MM.1S (cell line): Measurements from ENCODE around the gene LOXL4.

Source experiments
- DNase-seq: peaks from one replicate; pipeline ENCODE4 v3.0.0-alpha.2; 2015
- H2AFZ ChIP-seq: fragments of 300-600 bp; sonication (generic); 2 replicates; pipeline ENCODE4 v1.6.0; 2016; ENCODE audit warnings: antibody characterized with exemption, low read length
- H3F3A ChIP-seq: fragments of 300-600 bp; sonication (generic); 2 replicates; pipeline ENCODE4 v1.6.1; 2016; ENCODE audit warnings: mild to moderate bottlenecking, antibody characterized with exemption, low read length, moderate library complexity, mixed read lengths; ENCODE audit not compliant: insufficient read depth
- H3K27ac ChIP-seq: fragments of 300-600 bp; sonication (generic); 2 replicates; pipeline ENCODE4 v1.5.1; 2016; ENCODE audit warnings: mild to moderate bottlenecking, low read length
- H3K27me3 ChIP-seq: fragments of 300-600 bp; sonication (generic); replicated peaks from 2 replicates; pipeline ENCODE4 v1.6.0; 2016; ENCODE audit warnings: low read length; ENCODE audit not compliant: insufficient read depth
- H3K36me3 ChIP-seq: fragments of 300-600 bp; sonication (generic); replicated peaks from 2 replicates; pipeline ENCODE4 v1.6.1; 2016; ENCODE audit warnings: mild to moderate bottlenecking, low read length, mixed read lengths; ENCODE audit not compliant: insufficient read depth
- H3K4me1 ChIP-seq: fragments of 300-600 bp; sonication (generic); 2 replicates; pipeline ENCODE4 v1.6.1; 2016; ENCODE audit warnings: low read length, mixed read lengths
- H3K4me2 ChIP-seq: fragments of 300-600 bp; sonication (generic); 2 replicates; pipeline ENCODE4 v1.6.0; 2016; ENCODE audit warnings: low read depth, low read length
- H3K4me3 ChIP-seq: fragments of 300-600 bp; sonication (generic); 2 replicates; pipeline ENCODE4 v1.5.1; 2016; ENCODE audit warnings: low read length, mixed read lengths
- H3K79me2 ChIP-seq: fragments of 300-600 bp; sonication (generic); 2 replicates; pipeline ENCODE4 v1.6.1; 2016; ENCODE audit warnings: mixed run types, low read length, mixed read lengths
- H3K9ac ChIP-seq: fragments of 300-600 bp; sonication (generic); 2 replicates; pipeline ENCODE4 v1.6.1; 2016; ENCODE audit warnings: low read length, mixed read lengths
- H3K9me2 ChIP-seq: fragments of 300-600 bp; sonication (generic); replicated peaks from 2 replicates; pipeline ENCODE4 v1.6.1; 2016; ENCODE audit warnings: mild to moderate bottlenecking, low read length, mixed read lengths; ENCODE audit not compliant: insufficient read depth
- H3K9me3 ChIP-seq: fragments of 300-600 bp; sonication (generic); replicated peaks from 2 replicates; pipeline ENCODE4 v1.6.1; 2016; ENCODE audit warnings: mild to moderate bottlenecking, low read length, mixed read lengths; ENCODE audit not compliant: insufficient read depth
- H4K20me1 ChIP-seq: fragments of 300-600 bp; sonication (generic); 2 replicates; pipeline ENCODE4 v1.6.1; 2016; ENCODE audit warnings: mild to moderate bottlenecking, low read length, moderate library complexity, mixed read lengths; ENCODE audit not compliant: insufficient read depth
- EZH2 ChIP-seq: fragments of 300-600 bp; sonication (generic); optimal IDR thresholded peaks from 2 replicates; pipeline ENCODE3; 2017; ENCODE audit warnings: low read depth, mild to moderate bottlenecking, antibody characterized with exemption, low read length, mixed read lengths
- EZH2phosphoT487 ChIP-seq: fragments of 300-600 bp; sonication (generic); IDR thresholded peaks from 2 replicates; pipeline ENCODE4 v1.6.1; 2018; ENCODE audit warnings: antibody characterized with exemption, low read length
- TF ChIP-seq, protein P1 (sequence below): fragments of 300-600 bp; sonication (generic); IDR thresholded peaks from 2 replicates; pipeline ENCODE4 v1.5.1; 2016; ENCODE audit warnings: antibody characterized with exemption, low read length, mixed read lengths

Gene LOXL4

DNA sequence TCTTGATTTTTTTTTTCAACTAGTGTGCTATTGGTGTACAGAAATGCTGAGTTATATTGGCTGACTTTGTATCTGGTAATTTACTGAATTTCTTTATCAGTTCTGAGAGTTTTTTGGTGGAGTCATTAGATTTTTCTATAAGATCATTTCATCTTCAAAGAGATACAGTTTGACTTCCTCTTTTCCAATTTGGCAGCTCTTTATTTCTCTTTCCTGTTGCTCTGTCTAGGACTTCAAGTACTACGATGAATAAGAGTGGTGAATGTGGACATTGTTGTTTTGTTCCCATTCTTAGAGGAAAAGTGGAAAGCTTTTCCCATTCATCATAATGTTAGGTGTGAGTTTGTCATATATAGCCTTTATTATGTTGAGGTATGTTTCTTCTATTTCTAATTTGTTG, 50.2 kb downstream of the LOXL4 start:
- DNase-seq: no peak
- no peaks in the 10 kb centered on the region for H3K9me2 ChIP-seq
- TF ChIP-seq, protein P1, sequence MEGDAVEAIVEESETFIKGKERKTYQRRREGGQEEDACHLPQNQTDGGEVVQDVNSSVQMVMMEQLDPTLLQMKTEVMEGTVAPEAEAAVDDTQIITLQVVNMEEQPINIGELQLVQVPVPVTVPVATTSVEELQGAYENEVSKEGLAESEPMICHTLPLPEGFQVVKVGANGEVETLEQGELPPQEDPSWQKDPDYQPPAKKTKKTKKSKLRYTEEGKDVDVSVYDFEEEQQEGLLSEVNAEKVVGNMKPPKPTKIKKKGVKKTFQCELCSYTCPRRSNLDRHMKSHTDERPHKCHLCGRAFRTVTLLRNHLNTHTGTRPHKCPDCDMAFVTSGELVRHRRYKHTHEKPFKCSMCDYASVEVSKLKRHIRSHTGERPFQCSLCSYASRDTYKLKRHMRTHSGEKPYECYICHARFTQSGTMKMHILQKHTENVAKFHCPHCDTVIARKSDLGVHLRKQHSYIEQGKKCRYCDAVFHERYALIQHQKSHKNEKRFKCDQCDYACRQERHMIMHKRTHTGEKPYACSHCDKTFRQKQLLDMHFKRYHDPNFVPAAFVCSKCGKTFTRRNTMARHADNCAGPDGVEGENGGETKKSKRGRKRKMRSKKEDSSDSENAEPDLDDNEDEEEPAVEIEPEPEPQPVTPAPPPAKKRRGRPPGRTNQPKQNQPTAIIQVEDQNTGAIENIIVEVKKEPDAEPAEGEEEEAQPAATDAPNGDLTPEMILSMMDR: no peak
- no peak for TF ChIP-seq EZH2phosphoT487
- TF ChIP-seq EZH2: no peak
- no peaks in the 10 kb centered on the region for H3K36me3 ChIP-seq
- H3K4me3 ChIP-seq: no peak overlapping the region
- H3F3A ChIP-seq: no peaks in the 10 kb centered on the region
- H3K4me2 ChIP-seq: no peak overlapping the region
- no peaks in the 10 kb centered on the region for H4K20me1 ChIP-seq
- no peaks in the 10 kb centered on the region for H3K9me3 ChIP-seq
- no peak overlapping the region for H3K27ac ChIP-seq
- H3K27me3 ChIP-seq: no peaks in the 10 kb centered on the region
- H3K4me1 ChIP-seq: no peaks in the 10 kb centered on the region
- peaks cover 33% of the 10 kb centered on the region for H3K79me2 ChIP-seq
- no peak overlapping the region for H2AFZ ChIP-seq
- H3K9ac ChIP-seq: no peak overlapping the region

DNA sequence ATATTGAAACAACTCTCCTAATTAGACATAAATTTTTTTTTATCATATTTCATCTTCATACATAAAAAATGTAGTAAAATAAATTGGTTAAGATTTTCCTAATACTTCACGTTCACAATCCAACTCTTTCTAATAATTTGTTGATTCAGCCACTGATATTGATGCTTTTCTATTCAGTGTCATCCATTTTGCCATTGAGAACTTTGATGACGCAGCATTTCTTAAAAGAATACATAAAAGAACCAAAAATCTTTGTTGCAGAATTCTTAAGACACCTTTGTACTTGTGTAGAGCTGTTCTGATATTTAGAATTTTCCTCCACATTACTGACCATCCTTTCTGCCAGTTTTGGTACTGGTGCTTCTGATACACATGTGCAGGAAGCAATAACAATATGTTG, 52.6 kb downstream of the LOXL4 start:
- H3K4me2 ChIP-seq: no peak overlapping the region
- H4K20me1 ChIP-seq: no peaks in the 10 kb centered on the region
- H3K9ac ChIP-seq: no peak overlapping the region
- no peaks in the 10 kb centered on the region for H3F3A ChIP-seq
- no peak overlapping the region for H3K4me3 ChIP-seq
- H3K4me1 ChIP-seq: no peaks in the 10 kb centered on the region
- no peak overlapping the region for H2AFZ ChIP-seq
- no peaks in the 10 kb centered on the region for H3K36me3 ChIP-seq
- no peaks in the 10 kb centered on the region for H3K27me3 ChIP-seq
- no peak for DNase-seq
- TF ChIP-seq, protein P1: no peak
- no peak for TF ChIP-seq EZH2phosphoT487
- no peak overlapping the region for H3K27ac ChIP-seq
- peaks cover 37% of the 10 kb centered on the region for H3K79me2 ChIP-seq
- H3K9me2 ChIP-seq: no peaks in the 10 kb centered on the region
- H3K9me3 ChIP-seq: no peaks in the 10 kb centered on the region

DNA sequence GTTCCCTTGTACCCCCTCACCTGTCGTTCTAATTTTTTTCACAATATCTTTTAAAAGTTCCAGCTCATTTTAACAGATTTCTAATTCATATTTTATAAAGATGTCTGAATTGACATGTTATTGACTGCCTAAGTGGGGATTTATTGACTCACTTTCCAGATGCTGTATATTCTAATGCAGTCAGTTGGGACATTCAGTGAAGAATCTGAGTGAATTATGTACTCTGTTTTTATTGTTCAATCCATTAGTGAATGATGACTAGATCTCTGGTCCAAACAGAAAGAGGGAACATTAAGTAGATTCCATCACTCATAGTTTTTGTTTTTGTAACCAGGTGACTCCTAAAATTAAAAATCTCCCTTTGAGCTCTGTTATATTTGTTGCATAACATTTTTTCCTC, 54.3 kb downstream of the LOXL4 start:
- H4K20me1 ChIP-seq: no peaks in the 10 kb centered on the region
- H3K9me2 ChIP-seq: no peaks in the 10 kb centered on the region
- no peak overlapping the region for H3K9ac ChIP-seq
- H3K36me3 ChIP-seq: no peaks in the 10 kb centered on the region
- DNase-seq: no peak
- H2AFZ ChIP-seq: no peak overlapping the region
- H3K4me3 ChIP-seq: no peak overlapping the region
- TF ChIP-seq EZH2 (no peak), EZH2phosphoT487 (no peak)
- TF ChIP-seq, protein P1: no peak
- no peaks in the 10 kb centered on the region for H3K4me1 ChIP-seq
- H3K27me3 ChIP-seq: no peaks in the 10 kb centered on the region
- no peak overlapping the region for H3K27ac ChIP-seq
- H3K9me3 ChIP-seq: no peaks in the 10 kb centered on the region
- H3K79me2 ChIP-seq: peaks cover 22% of the 10 kb centered on the region
- no peaks in the 10 kb centered on the region for H3F3A ChIP-seq
- H3K4me2 ChIP-seq: no peak overlapping the region

DNA sequence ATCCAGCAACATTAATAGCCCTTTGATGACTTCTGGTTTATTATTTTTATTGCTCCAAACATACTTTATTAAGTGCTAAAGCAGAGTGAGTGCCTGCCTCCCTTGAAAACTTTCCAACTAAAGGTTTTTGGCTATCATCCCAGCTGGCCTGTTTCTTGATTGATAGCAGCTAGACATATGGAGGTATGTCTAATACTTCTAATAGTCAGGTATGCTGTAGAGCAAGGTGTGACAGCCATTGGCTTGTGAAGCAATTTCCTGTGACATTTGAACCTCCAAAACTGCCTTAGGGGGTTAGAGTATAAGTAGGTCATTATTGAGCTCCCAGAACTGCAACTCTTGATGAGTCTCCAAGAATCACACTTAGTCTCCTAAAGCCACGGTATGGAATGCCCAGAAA, 55.8 kb downstream of the LOXL4 start:
- no peaks in the 10 kb centered on the region for H3K9me3 ChIP-seq
- H4K20me1 ChIP-seq: no peaks in the 10 kb centered on the region
- no peaks in the 10 kb centered on the region for H3K36me3 ChIP-seq
- no peaks in the 10 kb centered on the region for H3K27me3 ChIP-seq
- peaks cover 14% of the 10 kb centered on the region; the same call in 1 of the 2 replicates for H3K79me2 ChIP-seq
- H3K27ac ChIP-seq: no peak overlapping the region
- H2AFZ ChIP-seq: no peak overlapping the region
- H3K4me1 ChIP-seq: no peaks in the 10 kb centered on the region
- no peak overlapping the region for H3K4me3 ChIP-seq
- TF ChIP-seq EZH2phosphoT487: no peak
- no peak for TF ChIP-seq EZH2
- TF ChIP-seq, protein P1: no peak
- DNase-seq: no peak
- no peak overlapping the region for H3K9ac ChIP-seq
- no peaks in the 10 kb centered on the region for H3F3A ChIP-seq
- H3K9me2 ChIP-seq: no peaks in the 10 kb centered on the region
- no peak overlapping the region for H3K4me2 ChIP-seq
